ENCODE measurements around the gene KRT8.

- TF ChIP-seq YY1 (IDR thresholded peaks at IDR 0.05; ENCODE audit: low read depth) (no peak), USF1 (IDR thresholded peaks at IDR 0.05; ENCODE audit: borderline replicate concordance, low read depth) (no peak), CTCF (IDR thresholded peaks at IDR 0.05) (no peak), RXRA (IDR thresholded peaks at IDR 0.05; ENCODE audit: borderline replicate concordance, low read depth) (no peak), ZBTB33 (IDR thresholded peaks at IDR 0.05; ENCODE audit: borderline replicate concordance, low read depth) (no peak), RAD21 (IDR thresholded peaks at IDR 0.05; ENCODE audit: low read length) (no peak), PBX3 (IDR thresholded peaks at IDR 0.05) (no peak), POLR2AphosphoS5 (IDR thresholded peaks at IDR 0.05; ENCODE audit: low read depth, low read length) (no peak), EZH2phosphoT487 (IDR thresholded peaks at IDR 0.05; ENCODE audit: borderline replicate concordance, low read depth) (no peak), MEF2A (IDR thresholded peaks at IDR 0.05; ENCODE audit: borderline replicate concordance, low read depth) (no peak), RCOR1 (IDR thresholded peaks at IDR 0.05; ENCODE audit: low read length) (no peak), USF2 (IDR thresholded peaks at IDR 0.05; ENCODE audit: borderline replicate concordance, low read depth, low read length) (no peak)
Observed at GRCh38 chr12:52903855-52904508, 894 bp downstream of the KRT8 start.

Measured in SK-N-SH (cell line).